ENCODE data around the gene CCBE1. TPM values are rescaled to one million over a fixed set of nuclear protein-coding genes. Genes with fewer than 3 reads are reported as not detected.
A peak's percentile ranks its signal among the peaks of the same experiment; 100 is the strongest.

The CCBE1 gene
- total RNA-seq, 2 experiments from 2014 or later: 0.36 TPM; not detected in 1

DNA sequence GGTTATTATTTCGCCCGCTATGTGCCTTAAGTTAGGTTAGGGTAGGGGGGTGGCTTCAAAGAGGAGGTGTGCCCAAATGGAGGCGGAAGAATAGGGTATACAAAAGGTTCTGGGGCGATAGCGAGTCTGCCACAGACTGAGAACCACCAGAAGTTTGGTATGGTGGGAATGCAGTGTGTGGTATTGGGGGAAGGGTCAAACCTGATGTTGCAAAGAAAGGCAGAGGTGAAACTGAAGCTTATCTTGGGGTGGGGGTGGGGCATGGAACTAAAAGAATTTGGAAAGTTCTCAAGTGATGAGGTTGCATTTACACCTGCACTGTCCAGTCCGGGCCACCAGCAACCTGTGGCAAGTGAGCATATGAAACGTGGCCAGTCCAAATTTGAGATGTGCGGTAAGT lies 11.8 kb upstream of the CCBE1 start:
- CTCF ChIA-PET: no interaction called here

DNA sequence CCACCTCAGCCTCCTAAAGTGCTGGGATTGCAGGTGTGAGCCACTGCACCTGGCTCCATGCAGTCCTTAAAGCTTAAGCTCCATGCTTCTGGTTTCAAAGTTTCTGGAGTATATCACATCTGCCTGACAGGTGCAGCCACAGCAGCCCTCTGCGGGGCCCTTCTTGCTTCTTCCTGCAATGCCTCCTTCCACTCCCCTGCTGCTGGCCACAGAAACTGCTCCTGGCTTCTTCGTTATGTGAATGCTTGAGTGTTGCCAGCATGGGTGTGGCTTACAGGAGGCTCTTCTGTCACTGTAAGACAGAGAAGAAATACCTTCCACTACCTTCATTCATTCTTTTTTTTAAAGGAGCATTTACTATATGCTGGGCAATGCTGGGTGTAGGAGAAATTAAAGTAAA lies 10.1 kb upstream of the CCBE1 start:
- H3K27ac Mint-ChIP-seq: no peak overlapping the region
- no peaks in the 10 kb centered on the region for H3K27me3 Mint-ChIP-seq
- H3K9me3 Mint-ChIP-seq: no peaks in the 10 kb centered on the region
- H3K36me3 Mint-ChIP-seq: no peaks in the 10 kb centered on the region
- no peak overlapping the region for H3K4me3 Mint-ChIP-seq
- H3K4me1 Mint-ChIP-seq (ENCODE audit: low read depth): no peaks in the 10 kb centered on the region
- ChIA-PET CTCF (no interaction called here), POLR2A (no interaction called here)
- intact Hi-C loops (cut with micrococcal nuclease): no loop called here
- DNase-seq: no peak

More for the DNA sequence above, 11.8 kb upstream of the CCBE1 start:
- POLR2A ChIA-PET: no interaction called here
- Mint-ChIP-seq H3K27me3 (no peaks in the 10 kb centered on the region), H3K36me3 (no peaks in the 10 kb centered on the region), H3K9me3 (no peaks in the 10 kb centered on the region), H3K27ac (no peak overlapping the region), H3K4me1 (ENCODE audit: low read depth) (no peaks in the 10 kb centered on the region), H3K4me3 (no peak overlapping the region)
- DNase-seq: no peak
- intact Hi-C loops (cut with micrococcal nuclease): no loop called here

DNA sequence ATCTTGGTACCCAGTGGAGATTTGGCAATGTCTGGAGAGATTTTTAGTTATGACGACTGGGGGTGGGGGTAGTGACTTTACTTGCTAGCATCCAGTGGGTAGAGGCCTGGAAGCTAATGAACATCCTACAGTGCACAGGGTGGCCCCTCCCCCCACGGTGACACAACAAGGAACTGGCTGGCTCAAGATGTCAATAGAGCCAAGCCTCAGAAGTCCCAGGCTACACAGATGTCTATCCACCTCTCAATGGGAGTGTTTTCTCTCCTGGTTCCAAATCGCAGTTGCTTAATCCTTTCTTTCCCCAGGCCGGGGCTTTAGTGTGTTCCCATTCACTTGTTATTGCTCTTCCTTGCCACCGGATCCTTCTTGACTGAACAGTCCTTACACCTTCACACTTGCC lies 9.3 kb upstream of the CCBE1 start:
- ChIA-PET CTCF (interaction anchor here (1.0 kb wide), 1 partner anchor 9 kb away, joined by 3 read pairs; no protein-coding TSS in a partner anchor), POLR2A (no interaction called here)
- H3K4me1 Mint-ChIP-seq (ENCODE audit: low read depth): no peaks in the 10 kb centered on the region
- no peaks in the 10 kb centered on the region for H3K27me3 Mint-ChIP-seq
- no peaks in the 10 kb centered on the region for H3K36me3 Mint-ChIP-seq
- intact Hi-C loops (cut with micrococcal nuclease): no loop called here
- DNase-seq: no peak
- no peaks in the 10 kb centered on the region for H3K9me3 Mint-ChIP-seq
- no peak overlapping the region for H3K4me3 Mint-ChIP-seq
- no peak overlapping the region for H3K27ac Mint-ChIP-seq

DNA sequence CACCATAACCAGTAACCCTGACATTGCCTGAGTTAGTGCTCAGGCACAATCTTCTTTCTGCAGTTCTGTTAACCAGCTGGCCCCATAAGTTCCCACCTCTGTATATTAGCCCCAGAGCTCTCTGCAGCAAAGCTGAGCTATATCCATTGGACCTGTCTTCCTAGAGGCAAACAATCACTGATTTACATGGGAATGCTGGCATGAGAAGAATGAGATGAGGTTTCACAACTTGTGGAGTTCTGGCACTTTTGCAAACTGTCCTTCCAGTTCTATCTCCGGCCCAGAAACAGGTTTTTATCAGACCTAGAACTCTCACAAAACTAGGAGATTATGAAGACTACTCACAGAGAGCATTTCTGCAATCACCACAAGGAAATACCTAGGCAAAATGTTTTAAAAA lies 7.9 kb upstream of the CCBE1 start:
- Mint-ChIP-seq H3K4me1 (ENCODE audit: low read depth) (no peaks in the 10 kb centered on the region), H3K9me3 (no peaks in the 10 kb centered on the region), H3K36me3 (no peaks in the 10 kb centered on the region), H3K27ac (no peak overlapping the region), H3K4me3 (no peak overlapping the region), H3K27me3 (peaks cover 2% of the 10 kb centered on the region)
- POLR2A ChIA-PET: no interaction called here
- DNase-seq: no peak
- intact Hi-C loops (cut with micrococcal nuclease): no loop called here
- CTCF ChIA-PET: interaction anchor here (1.0 kb wide), 1 partner anchor 7 kb away, joined by 3 read pairs; no protein-coding TSS in a partner anchor

DNA sequence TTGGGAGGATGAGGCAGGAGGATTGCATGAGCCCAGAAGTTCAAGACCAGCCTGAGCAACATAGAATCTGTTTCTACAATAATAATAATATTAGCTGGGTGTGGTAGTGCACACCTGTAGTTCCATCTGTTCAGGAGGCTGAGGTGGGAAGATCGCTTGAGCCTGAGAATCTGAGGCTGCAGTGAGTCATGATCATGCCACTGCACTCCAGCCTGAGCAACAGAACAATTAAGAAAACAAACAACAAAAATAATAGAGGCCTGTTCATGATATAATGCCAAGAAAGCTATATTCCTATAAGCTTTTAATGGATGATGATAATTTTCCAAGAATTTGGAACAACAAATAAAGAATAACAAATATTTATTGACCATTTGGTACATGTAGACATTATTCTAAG lies 6.9 kb upstream of the CCBE1 start:
- Mint-ChIP-seq H3K36me3 (no peaks in the 10 kb centered on the region), H3K9me3 (no peaks in the 10 kb centered on the region), H3K4me3 (no peak overlapping the region), H3K4me1 (ENCODE audit: low read depth) (no peaks in the 10 kb centered on the region), H3K27me3 (peaks cover 4% of the 10 kb centered on the region), H3K27ac (no peak overlapping the region)
- intact Hi-C loops (cut with micrococcal nuclease): no loop called here
- POLR2A ChIA-PET: no interaction called here
- DNase-seq: no peak
- CTCF ChIA-PET: no interaction called here

DNA sequence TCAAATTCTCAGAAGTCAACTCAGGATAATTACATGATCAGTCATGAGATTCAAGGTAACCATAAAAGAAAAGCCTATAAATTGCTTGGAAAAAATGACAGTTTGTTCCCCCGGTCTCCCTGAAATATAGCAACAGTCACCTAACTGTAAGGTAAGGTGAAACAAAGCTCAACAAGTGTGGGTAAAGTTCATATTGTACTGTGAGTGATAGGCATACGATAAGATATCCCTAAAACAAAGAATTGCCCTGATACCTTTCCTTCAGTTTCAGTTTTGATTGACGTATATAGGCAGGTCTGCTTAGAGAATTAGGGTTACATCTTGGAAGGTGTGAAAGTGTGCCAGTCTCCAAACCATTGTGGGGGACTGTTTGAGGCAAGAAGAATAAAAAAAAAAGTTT lies 4.0 kb upstream of the CCBE1 start:
- Mint-ChIP-seq H3K4me1 (ENCODE audit: low read depth) (peaks cover 6% of the 10 kb centered on the region), H3K27ac (no peak overlapping the region), H3K4me3 (no peak overlapping the region), H3K27me3 (peaks cover 21% of the 10 kb centered on the region), H3K9me3 (no peaks in the 10 kb centered on the region), H3K36me3 (no peaks in the 10 kb centered on the region)
- ChIA-PET POLR2A (no interaction called here), CTCF (interaction anchor here (0.7 to 1.5 kb wide), 2 partner anchors 122 to 299 kb away, joined by 5 to 8 read pairs; no protein-coding TSS in a partner anchor)
- no peak for DNase-seq
- intact Hi-C loops (cut with micrococcal nuclease): no loop called here

DNA sequence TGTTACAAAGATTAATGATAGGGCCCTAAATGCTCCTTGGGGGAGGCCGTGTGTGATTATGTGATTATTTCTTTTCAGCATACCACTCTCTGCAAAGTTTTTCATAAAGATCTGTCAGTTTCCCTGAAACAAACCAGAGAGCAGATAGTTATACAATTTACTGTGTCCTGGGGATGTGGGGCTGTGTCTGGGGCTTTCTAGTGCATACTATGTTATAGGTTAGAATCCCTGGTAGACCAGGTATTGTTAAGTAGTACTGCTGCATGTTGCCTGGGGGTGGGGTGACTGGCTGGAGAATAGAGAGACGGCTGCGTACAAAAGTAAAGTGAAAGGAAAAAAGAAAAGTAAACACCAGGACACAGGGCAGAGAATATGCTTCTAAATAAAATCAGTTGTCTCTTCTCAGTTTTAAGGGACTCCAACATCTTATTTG lies 3.3 kb upstream of the CCBE1 start:
- POLR2A ChIA-PET: interaction anchor here (0.5 to 0.6 kb wide), 2 partner anchors 131 to 1379 kb away, joined by 3 to 6 read pairs; no protein-coding TSS in a partner anchor
- peaks cover 27% of the 10 kb centered on the region for H3K27me3 Mint-ChIP-seq
- CTCF ChIA-PET: no interaction called here
- H3K9me3 Mint-ChIP-seq: no peaks in the 10 kb centered on the region
- H3K4me1 Mint-ChIP-seq (ENCODE audit: low read depth): peaks cover 9% of the 10 kb centered on the region
- intact Hi-C loops (cut with micrococcal nuclease): no loop called here
- H3K27ac Mint-ChIP-seq: no peak overlapping the region
- no peak for DNase-seq
- H3K4me3 Mint-ChIP-seq: no peak overlapping the region
- no peaks in the 10 kb centered on the region for H3K36me3 Mint-ChIP-seq

DNA sequence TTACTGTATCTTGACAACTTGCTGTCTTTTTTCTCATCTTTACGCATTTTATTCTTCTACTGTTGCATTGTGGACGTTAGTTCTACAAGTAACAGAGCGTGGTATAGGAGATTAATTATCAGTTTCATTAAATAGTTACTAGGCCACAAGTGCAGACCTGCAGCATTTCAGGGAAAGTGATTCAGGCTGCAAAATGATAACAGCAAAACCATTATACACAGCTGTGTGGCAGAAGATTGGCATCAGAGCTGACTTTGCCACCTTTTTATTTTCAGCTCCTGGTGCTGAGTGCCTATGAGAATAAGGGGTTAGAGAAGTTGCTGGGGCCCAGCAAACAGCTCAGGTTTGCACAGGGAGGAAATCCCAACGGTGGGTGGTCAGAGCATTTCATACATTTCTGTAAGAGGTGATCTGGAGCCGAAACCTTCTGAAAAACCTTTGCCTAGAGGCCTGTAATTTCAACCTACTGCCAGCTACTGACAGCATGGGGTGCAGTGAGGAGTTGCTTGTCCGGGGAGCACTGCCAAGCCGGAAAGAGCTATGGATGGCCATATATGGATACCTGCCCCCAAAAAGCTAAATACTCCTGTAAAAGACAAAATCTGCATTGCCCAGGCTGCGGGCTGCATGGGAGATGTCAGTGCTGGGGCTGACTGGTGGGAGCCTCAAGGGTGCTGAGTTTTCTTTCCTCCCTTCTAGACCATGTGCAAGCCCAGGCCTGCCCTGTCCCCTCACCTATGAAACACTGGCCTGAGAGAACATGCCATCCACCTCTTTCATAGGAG lies 2.7 kb upstream of the CCBE1 start:
- peaks cover 33% of the 10 kb centered on the region for H3K27me3 Mint-ChIP-seq
- no peak for DNase-seq
- intact Hi-C loops (cut with micrococcal nuclease): loop anchor here (5.0 to 10.0 kb wide), 2 partner anchors 428 to 845 kb away; partner anchors contain the start of gene RAX
- CTCF ChIA-PET: no interaction called here
- H3K27ac Mint-ChIP-seq: no peak overlapping the region
- H3K9me3 Mint-ChIP-seq: no peaks in the 10 kb centered on the region
- POLR2A ChIA-PET: interaction anchor here (0.5 kb wide), 1 partner anchor 131 kb away, joined by 3 read pairs; no protein-coding TSS in a partner anchor
- no peak overlapping the region for H3K4me3 Mint-ChIP-seq
- H3K36me3 Mint-ChIP-seq: no peaks in the 10 kb centered on the region
- peaks cover 9% of the 10 kb centered on the region for H3K4me1 Mint-ChIP-seq (ENCODE audit: low read depth)

DNA sequence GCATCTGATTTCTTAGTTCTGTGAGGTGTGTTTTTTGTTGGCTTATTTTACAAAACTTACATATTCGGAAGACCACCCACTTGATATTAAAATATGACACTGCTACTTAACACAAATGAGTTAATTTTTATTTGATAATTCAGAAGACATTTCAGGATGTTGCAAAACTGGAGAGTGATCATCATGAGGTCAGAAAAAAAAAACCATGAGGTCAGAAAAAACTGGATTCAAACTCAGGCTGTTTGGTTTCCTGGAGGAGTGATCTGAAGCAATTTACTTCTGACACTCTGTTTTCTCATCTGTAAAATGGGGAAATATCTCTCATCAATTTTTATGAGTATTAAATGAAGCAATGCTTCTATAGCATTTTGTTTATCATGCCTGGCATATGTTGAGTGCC lies 1.8 kb upstream of the CCBE1 start:
- intact Hi-C loops (cut with micrococcal nuclease): loop anchor here (5.0 to 10.0 kb wide), 2 partner anchors 427 to 846 kb away; partner anchors contain the start of gene RAX

DNA sequence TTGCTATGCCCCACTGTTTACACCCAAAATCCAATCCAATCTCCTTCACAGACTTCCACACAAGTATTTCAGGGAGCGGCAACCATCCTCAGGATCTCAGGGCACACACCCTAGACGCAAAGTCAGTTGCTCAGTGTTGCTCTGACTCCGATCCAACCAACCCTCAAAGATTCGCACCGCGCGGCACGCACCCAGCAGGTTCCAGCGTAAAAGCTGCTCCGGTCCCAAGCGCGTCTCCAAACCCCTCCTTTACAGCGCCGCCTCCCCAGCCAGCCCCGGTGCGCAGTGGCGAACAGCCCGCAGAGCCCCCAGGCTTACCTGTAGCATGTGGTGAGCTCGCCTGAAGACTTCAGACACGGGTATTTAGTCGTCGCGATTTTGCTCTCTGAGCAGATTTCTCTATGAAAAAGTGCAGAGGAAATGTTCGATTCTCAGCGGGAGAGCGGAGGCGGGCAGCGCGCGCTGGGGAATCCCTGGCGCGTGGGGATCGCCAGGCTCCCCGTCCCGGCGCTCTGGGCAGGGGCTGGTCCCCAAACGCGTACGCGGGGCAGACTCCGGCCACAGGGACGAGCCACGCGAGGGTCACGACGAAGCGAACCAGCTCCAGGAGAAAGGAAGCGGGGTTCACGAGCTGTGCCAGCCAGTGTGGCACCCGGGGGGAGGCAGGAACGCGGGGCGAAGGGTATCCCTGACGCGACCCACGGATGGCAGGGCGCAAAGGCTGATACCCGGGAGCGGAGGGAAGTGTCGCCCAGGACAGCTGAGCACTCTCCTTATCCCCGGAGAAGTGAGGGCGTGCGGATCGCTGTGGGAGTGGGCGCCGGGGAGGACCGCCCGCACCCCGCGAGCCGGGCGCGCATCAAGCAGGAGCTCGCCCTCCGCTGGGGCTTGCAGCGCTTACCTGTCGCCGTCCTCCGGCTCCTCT lies 650 bp downstream of the CCBE1 start:
- peaks cover 9% of the 10 kb centered on the region for H3K4me1 Mint-ChIP-seq (ENCODE audit: low read depth)
- no peaks in the 10 kb centered on the region for H3K9me3 Mint-ChIP-seq
- intact Hi-C loops (cut with micrococcal nuclease): loop anchor here (5.0 to 10.0 kb wide), 2 partner anchors 424 to 848 kb away; partner anchors contain the start of gene RAX
- no peak overlapping the region for H3K27ac Mint-ChIP-seq
- DNase-seq: peak; percentile 13
- H3K27me3 Mint-ChIP-seq: peaks cover 42% of the 10 kb centered on the region
- POLR2A ChIA-PET: no interaction called here
- H3K4me3 Mint-ChIP-seq: no peak overlapping the region
- H3K36me3 Mint-ChIP-seq: no peaks in the 10 kb centered on the region
- CTCF ChIA-PET: interaction anchor here (0.6 to 2.5 kb wide), 16 partner anchors 9 to 852 kb away, joined by 3 to 21 read pairs (median 3); no protein-coding TSS in a partner anchor

More for the DNA sequence above, 1.8 kb upstream of the CCBE1 start:
- ChIA-PET POLR2A (no interaction called here), CTCF (no interaction called here)
- Mint-ChIP-seq H3K27ac (no peak overlapping the region), H3K9me3 (no peaks in the 10 kb centered on the region), H3K4me3 (no peak overlapping the region), H3K36me3 (no peaks in the 10 kb centered on the region), H3K4me1 (ENCODE audit: low read depth) (peaks cover 9% of the 10 kb centered on the region), H3K27me3 (peaks cover 39% of the 10 kb centered on the region)
- no peak for DNase-seq

DNA sequence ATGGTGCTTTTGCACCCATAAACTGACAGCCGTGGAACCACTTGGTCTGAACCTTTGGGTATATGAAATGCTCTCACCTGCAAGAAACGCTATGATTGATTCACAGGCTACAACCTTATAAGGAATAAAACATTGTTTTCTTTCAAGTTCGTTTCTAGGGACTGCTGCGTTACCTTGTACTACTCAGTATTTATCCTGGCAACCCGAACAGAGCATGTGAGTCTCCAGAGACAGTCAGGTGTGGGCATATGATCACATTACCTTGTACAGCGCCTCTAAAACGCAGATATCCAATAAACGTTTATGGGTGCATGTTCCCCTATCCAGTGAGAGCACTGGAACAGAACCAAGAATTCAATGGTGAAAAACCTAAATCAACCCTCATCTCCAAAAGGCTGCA lies 1.7 kb downstream of the CCBE1 start:
- ChIA-PET POLR2A (no interaction called here), CTCF (no interaction called here)
- intact Hi-C loops (cut with micrococcal nuclease): loop anchor here (2.0 to 10.0 kb wide), 3 partner anchors 127 to 849 kb away; partner anchors contain the start of gene RAX
- Mint-ChIP-seq H3K27ac (no peak overlapping the region), H3K4me3 (no peak overlapping the region), H3K36me3 (no peaks in the 10 kb centered on the region), H3K4me1 (ENCODE audit: low read depth) (peaks cover 9% of the 10 kb centered on the region), H3K27me3 (peaks cover 42% of the 10 kb centered on the region), H3K9me3 (no peaks in the 10 kb centered on the region)
- no peak for DNase-seq

DNA sequence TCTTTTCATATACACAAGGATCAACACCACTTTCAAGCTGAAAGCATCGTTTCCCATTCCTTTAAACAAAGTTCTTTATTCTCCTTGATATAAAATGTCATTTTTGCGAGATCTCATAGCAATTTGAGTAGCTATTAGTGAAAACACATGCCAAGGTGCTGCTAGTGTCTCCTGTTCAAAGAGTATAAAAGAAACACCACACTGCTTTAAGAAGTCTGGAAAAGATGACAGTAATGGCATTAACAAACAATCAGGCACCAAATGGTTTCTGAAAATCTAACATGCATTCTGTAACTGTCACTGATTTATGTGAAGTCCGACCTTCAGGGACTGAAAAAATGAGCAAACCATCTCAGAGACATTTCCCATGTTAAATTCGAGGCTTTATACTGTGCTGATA lies 2.4 kb downstream of the CCBE1 start:
- H3K4me1 Mint-ChIP-seq (ENCODE audit: low read depth): peaks cover 9% of the 10 kb centered on the region
- no peak for DNase-seq
- H3K27me3 Mint-ChIP-seq: peaks cover 42% of the 10 kb centered on the region
- ChIA-PET POLR2A (interaction anchor here (0.6 kb wide), 1 partner anchor 160 kb away, joined by 3 read pairs; no protein-coding TSS in a partner anchor), CTCF (no interaction called here)
- no peak overlapping the region for H3K4me3 Mint-ChIP-seq
- no peaks in the 10 kb centered on the region for H3K9me3 Mint-ChIP-seq
- intact Hi-C loops (cut with micrococcal nuclease): loop anchor here (2.0 to 10.0 kb wide), 3 partner anchors 128 to 850 kb away; partner anchors contain the start of gene RAX
- H3K36me3 Mint-ChIP-seq: no peaks in the 10 kb centered on the region
- H3K27ac Mint-ChIP-seq: no peak overlapping the region

Data from activated CD4-positive, alpha-beta memory T cell treated with anti-CD3 and anti-CD28 coated beads for 36 hours (primary cell).